CD4-positive, alpha-beta T cell treated with Interleukin-2 at 100 ng/mL for 4 hours (primary cell): ENCODE data around the gene PLA2G2A.
"Not testable (repeated sequence)": the region's sequence is repeated elsewhere in the genome, so short reads cannot be mapped to it uniquely, and the experiment has no call there.

Experiments
- DNase-seq: peaks from one replicate; pipeline ENCODE4 v3.0.0-alpha.2; 2020; ENCODE audit warnings: low spot score

PLA2G2A gene, protein sequence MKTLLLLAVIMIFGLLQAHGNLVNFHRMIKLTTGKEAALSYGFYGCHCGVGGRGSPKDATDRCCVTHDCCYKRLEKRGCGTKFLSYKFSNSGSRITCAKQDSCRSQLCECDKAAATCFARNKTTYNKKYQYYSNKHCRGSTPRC

DNA sequence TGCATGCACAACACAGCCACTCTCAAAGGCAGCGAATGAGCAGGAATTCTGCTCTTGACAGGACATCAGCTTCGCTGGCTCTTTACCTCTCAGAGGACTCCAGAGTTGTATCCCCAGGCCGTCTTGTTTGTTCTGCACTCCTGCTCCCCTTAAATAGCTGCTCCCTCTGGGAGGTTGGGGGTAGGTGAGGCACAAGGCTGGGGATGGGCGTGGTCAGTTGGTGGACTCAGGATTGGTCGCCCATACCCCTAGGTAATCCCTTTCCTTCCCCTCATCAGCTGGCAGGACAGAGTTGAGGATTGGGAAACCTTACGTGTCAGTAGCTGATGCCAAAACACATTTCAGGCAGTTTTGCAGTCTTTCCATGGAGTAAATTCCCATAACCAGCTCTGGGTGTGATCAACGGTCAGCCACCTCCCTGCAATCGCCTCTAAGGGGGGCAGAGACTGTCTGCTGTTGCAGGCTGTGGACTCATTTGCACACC lies at the start of gene PLA2G2A:
PLA2G2A (minus strand) TSS at position 125 of the 484 bp plus-strand sequence. CDS start 845 bp downstream, outside the sequence.
- DNase-seq, result no peak

DNA sequence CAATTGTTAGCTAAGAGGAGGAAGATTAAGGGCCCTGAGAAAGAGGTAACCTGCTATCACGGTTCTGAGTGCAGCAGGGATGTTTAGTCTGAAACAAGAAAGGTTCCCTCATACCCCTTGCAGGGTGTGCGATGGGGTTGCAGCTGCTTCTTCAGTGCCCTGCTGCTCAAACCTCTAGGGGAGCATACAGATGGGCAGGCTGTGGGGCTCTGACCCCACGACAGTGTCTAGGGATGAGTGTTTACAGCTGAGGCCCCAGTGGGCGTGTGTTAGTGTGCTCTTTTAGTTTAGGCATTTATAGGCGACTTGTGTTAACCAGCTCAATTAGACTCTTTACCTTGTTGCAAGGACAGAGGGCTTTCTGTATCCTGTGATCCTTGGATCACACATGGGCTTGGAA lies 49.3 kb upstream of the PLA2G2A start:
- no peak for DNase-seq

GRCh38 chr1:20028125-20028524 lies 48.7 kb upstream of the PLA2G2A start:
- no peak for DNase-seq

DNA sequence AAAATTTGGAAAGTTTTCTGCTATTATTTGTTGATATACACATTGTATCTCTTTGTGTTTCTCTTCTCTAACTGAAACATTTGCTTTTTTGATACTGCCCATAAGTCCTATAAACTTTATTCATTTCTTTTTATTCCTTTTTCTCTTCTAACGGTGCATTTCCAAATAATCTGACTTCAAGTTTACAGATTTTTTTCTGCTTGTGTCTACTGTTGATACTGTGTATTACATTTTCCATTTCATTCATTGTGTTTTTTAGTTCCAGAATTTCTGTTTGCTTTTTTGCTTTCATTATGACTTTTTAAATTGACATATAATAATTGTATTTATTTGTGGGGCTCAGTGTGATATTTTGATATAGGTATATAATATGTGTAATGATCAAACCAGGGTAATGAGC lies 38.3 kb upstream of the PLA2G2A start:
- no peak for DNase-seq

- DNase-seq, result no peak
These were observed 34.7 kb upstream of the PLA2G2A start for GRCh38 chr1:20014153-20014552.

- DNase-seq, result no peak
These were observed 30.6 kb upstream of the PLA2G2A start for GRCh38 chr1:20010016-20010415.

- DNase-seq, result no peak
These were observed 29.8 kb upstream of the PLA2G2A start for GRCh38 chr1:20009212-20009611.

DNA sequence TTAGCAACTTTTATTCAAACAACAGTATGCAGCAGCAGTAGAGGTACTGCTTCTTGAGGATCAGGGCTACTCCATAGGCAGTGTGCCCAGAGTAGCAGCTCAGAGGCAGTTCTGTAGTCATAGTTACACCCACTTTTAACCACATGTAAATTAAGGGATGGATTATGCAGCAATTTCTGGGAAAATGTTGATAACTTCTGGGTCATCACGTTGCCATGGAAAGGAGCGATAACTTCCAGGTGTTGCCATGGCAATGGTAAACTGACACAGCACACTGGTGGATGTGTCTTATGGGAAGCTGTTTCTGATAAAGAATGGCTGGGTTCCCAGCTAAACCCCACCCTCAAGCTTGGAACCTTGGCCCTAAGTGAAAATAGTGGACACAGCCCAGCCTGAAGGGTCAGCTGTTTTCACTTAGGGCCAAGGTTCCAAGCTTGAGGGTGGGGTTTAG lies 29.0 kb upstream of the PLA2G2A start:
- DNase-seq, result no peak

GRCh38 chr1:19998823-19999222 lies 19.4 kb upstream of the PLA2G2A start:
- DNase-seq, result not testable (repeated sequence)

GRCh38 chr1:19990689-19991088 lies 11.3 kb upstream of the PLA2G2A start:
- no peak for DNase-seq

- DNase-seq, result not testable (repeated sequence)
These were observed 10.8 kb upstream of the PLA2G2A start for GRCh38 chr1:19990182-19990582.

DNA sequence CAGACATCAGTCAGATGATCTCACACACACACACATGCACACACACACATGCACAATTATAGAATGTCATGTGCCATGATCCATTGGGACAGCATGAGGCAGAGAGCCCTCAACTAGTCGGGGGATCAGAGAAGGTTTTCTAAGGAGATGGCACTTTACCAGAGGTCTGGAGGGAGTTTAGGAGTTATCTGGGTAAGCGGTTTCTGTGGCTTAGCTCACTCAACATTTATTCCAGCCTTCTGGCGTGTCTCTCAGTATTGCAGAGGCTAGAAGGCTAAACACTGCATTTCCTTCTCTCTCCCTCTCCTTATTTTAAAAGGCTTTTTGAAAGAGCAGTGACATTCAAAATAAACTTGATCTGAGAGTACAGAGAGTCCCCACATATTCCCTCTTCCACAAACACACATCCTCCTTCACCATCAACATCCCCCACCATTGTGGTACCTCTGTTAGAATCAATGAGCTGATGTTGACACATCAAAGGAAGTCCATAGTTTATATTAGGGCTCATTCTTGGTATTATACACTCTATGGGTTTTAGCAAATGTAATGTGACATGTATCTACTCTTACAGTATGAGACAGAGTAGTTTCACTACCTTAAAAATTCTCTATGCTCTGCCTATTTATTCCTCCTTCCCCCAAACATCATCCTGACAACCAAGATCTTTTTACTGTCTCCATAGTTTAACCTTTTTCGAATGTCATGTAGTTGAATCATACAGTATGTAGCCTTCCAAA lies 9.0 kb upstream of the PLA2G2A start:
- DNase-seq, result no peak

GRCh38 chr1:19987719-19988118 lies 8.3 kb upstream of the PLA2G2A start:
- no peak for DNase-seq

GRCh38 chr1:19984409-19985016 lies 5.1 kb upstream of the PLA2G2A start:
- not testable (repeated sequence) for DNase-seq

- no peak for DNase-seq
These were observed 2.3 kb upstream of the PLA2G2A start for GRCh38 chr1:19981507-19982312.

DNA sequence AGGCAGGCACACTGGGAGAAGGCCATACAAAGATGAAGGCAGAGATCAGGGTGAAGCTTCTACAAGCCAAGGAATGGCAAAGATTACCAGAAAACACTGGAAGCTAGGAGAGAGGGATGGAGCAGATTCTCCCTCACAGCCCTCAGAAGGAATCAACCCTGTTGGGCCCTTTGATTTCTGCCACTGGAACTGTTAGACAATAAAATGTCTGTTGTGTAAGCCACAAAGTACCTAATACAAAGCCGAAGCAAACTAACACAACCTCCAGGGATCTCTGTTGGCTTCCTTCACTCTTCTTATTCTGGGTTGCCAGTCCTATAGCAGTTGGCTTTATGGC lies 1.7 kb upstream of the PLA2G2A start:
- DNase-seq, result no peak

- no peak for DNase-seq
These were observed 896 bp upstream of the PLA2G2A start for GRCh38 chr1:19980314-19980713.

GRCh38 chr1:19978143-19978542 lies 1.3 kb downstream of the PLA2G2A start:
- no peak for DNase-seq

GRCh38 chr1:19976317-19977003 lies 3.0 kb downstream of the PLA2G2A start:
- no peak for DNase-seq

DNA sequence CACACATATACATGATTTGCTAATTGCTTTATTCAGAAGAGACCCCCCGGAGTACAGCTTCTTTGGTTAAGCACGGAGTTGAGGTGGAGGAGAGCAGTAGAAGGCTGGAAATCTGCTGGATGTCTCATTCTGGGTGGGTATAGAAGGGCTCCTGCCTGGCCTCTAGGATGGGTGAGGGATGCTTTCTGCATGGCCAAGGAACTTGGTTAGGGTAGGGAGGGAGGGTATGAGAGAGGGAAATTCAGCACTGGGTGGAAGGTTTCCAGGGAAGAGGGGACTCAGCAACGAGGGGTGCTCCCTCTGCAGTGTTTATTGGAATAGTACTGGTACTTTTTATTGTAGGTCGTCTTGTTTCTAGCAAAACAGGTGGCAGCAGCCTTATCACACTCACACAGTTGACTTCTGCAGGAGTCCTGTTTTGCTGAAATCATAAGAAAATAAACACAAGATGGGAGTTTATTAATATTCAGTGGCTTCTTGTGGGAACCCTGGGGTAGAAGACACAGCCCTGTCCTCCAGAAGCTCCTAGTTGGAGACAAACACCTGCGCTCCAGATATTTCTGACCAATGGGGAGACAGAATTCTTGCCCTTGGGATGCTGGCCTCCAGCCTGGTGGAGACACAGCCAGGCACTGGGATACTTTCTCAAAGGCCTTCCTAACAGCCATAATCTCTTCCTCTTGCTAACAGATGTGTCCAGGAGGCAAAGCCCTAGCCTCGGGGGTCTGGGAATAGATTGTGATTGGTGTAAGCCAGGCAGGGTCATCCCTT lies 3.8 kb downstream of the PLA2G2A start:
- no peak for DNase-seq

DNA sequence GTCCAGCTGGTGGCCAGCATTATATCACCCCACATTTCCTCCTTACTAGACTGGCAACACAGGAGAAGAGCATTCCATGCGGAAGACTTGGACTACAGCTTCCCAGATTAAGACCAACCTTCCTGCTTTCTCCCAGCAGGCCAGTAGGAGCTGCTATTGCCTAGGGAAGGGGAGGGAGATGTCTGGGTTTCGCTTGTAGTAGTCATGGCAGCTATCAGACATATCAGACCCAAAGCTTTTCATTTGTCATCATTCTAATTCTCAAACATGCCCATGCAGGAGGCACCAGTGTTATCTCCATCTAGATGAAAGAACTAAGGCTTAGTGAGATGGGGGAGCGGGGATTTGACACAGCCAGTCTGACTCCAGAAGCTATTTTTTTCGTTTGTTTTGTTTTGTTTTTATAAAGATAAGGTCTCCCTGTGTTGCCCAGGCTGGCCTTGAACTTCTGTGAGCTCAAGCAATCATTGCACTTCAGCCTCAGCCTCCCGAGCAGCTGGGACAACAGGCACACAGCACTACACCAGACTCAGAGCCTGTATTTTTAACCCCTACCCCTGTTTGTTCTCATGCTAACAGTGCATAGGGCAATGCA lies 4.5 kb downstream of the PLA2G2A start:
- DNase-seq, result peak; percentile 16
